Activated naive CD8-positive, alpha-beta T cell treated with anti-CD3 and anti-CD28 coated beads, Interleukin-2, amount 50 U/mL, for 24 hours (primary cell): ENCODE data around the gene PDE1C.

Experiments
- ATAC-seq: fragments of 150-1000 bp; cut with Tn5 transposase; one replicate; pipeline ENCODE4 v1.10.0; 2021
- DNase-seq: peaks from one replicate; pipeline ENCODE4 v3.0.0; 2021
- H3K27ac Mint-ChIP-seq: one replicate; pipeline ENCODE4 v1.8.0; 2021; ENCODE audit warnings: mild to moderate bottlenecking, mixed read lengths
- H3K27me3 Mint-ChIP-seq: one replicate; pipeline ENCODE4 v1.8.0; 2021; ENCODE audit warnings: mixed read lengths
- H3K36me3 Mint-ChIP-seq: one replicate; pipeline ENCODE4 v1.8.0; 2021; ENCODE audit warnings: low read depth, mixed read lengths
- H3K4me1 Mint-ChIP-seq: one replicate; pipeline ENCODE4 v1.8.0; 2021; ENCODE audit warnings: mixed read lengths
- H3K4me3 Mint-ChIP-seq: one replicate; pipeline ENCODE4 v1.8.0; 2021; ENCODE audit warnings: mild to moderate bottlenecking, moderate library complexity, mixed read lengths
- H3K9me3 Mint-ChIP-seq: one replicate; pipeline ENCODE4 v1.8.0; 2021; ENCODE audit warnings: mixed read lengths

The PDE1C gene

DNA sequence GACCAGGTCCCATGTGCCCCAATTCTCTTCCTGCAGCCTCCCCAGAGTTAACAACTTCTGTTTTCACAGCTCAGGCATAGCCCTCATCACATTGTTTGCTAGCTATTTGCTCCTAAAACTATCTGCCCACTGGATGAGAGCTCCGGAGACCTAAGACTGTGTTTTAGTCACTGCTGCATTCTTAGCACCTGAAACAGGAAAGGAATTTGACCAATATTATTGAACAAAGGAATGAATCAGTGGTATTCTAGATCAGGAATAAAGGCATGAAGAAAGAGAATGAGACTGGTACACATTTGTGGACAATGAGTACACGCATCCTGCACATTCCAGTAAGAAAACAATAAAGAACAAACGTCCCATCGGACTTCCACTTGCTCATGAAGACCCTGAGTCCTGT, 328.4 kb downstream of the PDE1C start:
- no peaks in the 10 kb centered on the region for H3K9me3 Mint-ChIP-seq

DNA sequence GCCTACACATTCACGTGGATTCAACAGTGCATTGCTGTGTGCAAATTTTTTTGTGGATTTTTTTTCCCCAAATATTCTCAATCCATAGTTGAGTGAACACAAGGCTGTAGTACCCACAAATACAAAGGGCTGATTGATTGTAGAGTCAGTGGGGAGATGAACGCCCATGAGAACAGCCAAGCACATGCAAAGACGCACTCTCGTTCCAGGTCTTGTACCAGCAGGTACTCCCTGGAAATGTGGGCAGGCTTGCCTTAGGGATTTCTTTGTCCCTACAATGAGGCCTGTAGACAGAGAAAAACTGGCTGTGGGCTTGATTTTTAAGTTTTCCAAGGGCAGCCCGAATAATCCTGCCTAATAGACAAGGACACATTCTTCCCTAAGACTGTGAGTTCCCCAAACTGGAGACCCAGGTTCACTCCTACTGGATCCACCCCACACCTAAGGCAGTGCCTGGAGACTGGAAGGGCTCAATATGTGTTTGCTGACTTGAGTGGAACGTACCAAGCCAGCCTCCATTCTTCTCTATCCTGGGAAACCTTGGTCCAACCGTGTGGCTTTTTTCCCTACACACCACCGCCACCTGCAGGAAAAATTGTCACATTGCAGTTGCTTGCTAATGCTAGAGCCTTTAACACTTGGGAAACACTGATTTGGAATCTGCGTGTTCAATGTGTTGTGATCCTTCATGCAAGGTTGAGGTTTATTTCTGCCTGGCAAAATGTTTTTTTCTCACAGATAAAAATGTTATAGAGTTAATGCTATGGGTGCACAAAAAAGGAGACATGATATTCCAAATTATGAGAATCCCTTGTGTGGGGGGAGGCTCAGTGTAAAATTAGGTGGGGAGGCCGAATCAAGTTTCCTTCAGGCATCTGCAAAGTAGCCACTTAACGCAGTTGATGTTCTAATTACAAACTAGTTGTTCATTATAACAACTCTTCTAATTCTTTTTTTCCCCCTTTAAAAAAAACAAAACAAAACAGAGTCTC, 333.9 kb downstream of the PDE1C start:
- H3K4me3 Mint-ChIP-seq: no peak overlapping the region
- H3K36me3 Mint-ChIP-seq: no peaks in the 10 kb centered on the region
- ATAC-seq: no peak
- H3K27me3 Mint-ChIP-seq: no peaks in the 10 kb centered on the region
- peak; percentile 16 for DNase-seq
- no peaks in the 10 kb centered on the region for H3K9me3 Mint-ChIP-seq
- no peak overlapping the region for H3K27ac Mint-ChIP-seq
- H3K4me1 Mint-ChIP-seq: no peaks in the 10 kb centered on the region

More for the DNA sequence above, 328.4 kb downstream of the PDE1C start:
- DNase-seq (no peak), ATAC-seq (no peak)
- peaks cover 6% of the 10 kb centered on the region for H3K27me3 Mint-ChIP-seq
- H3K4me1 Mint-ChIP-seq: no peaks in the 10 kb centered on the region
- H3K27ac Mint-ChIP-seq: no peak overlapping the region
- H3K36me3 Mint-ChIP-seq: no peaks in the 10 kb centered on the region
- H3K4me3 Mint-ChIP-seq: no peak overlapping the region

GRCh38 chr7:31734456-31734855, 335.8 kb downstream of the PDE1C start:
- no peak overlapping the region for H3K27ac Mint-ChIP-seq
- H3K36me3 Mint-ChIP-seq: no peaks in the 10 kb centered on the region
- no peak for DNase-seq
- ATAC-seq: no peak
- H3K4me1 Mint-ChIP-seq: no peaks in the 10 kb centered on the region
- H3K4me3 Mint-ChIP-seq: no peak overlapping the region
- H3K27me3 Mint-ChIP-seq: no peaks in the 10 kb centered on the region
- H3K9me3 Mint-ChIP-seq: no peaks in the 10 kb centered on the region

DNA sequence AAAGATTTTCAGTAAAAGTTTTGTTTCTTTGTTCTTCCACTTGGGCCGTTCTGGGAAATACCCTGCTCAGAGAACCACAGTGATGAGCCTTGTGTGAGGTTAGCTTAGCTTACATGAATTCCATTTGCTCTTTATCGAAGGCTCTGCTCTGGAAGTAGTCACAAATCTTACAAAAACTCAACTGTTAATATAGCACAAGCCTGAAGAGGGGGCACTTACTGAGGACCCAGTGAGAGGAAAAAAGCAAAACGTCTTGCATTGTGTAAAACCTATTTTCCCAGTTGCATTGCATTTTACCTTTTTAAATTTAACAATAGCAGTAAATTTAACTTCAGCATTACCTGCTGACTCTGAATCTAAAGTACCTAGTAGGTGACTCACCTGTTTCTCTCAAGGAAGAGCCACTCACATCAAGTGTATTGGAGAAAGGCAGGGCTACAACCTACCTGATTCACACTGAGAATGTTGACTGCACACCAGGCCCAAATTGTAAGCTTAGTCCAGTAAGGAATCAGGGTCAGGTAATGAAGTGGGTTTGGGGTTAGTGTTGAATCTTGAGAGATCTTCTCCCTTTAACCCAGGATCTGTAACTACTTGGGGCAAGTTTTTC, 340.9 kb downstream of the PDE1C start:
- Mint-ChIP-seq H3K27ac (no peak overlapping the region), H3K4me1 (no peaks in the 10 kb centered on the region), H3K27me3 (no peaks in the 10 kb centered on the region), H3K4me3 (no peak overlapping the region), H3K36me3 (no peaks in the 10 kb centered on the region), H3K9me3 (no peaks in the 10 kb centered on the region)
- DNase-seq (no peak), ATAC-seq (no peak)

- ATAC-seq: no peak
- H3K4me1 Mint-ChIP-seq: no peaks in the 10 kb centered on the region
- no peaks in the 10 kb centered on the region for H3K9me3 Mint-ChIP-seq
- no peak for DNase-seq
- H3K27ac Mint-ChIP-seq: no peak overlapping the region
- no peaks in the 10 kb centered on the region for H3K36me3 Mint-ChIP-seq
- H3K4me3 Mint-ChIP-seq: no peak overlapping the region
- H3K27me3 Mint-ChIP-seq: no peaks in the 10 kb centered on the region
Measured at GRCh38 chr7:31724696-31725095, 345.5 kb downstream of the PDE1C start.

- H3K4me1 Mint-ChIP-seq: no peaks in the 10 kb centered on the region
- no peak for DNase-seq
- H3K27ac Mint-ChIP-seq: no peak overlapping the region
- no peak overlapping the region for H3K4me3 Mint-ChIP-seq
- H3K9me3 Mint-ChIP-seq: peaks cover 3% of the 10 kb centered on the region
- no peaks in the 10 kb centered on the region for H3K27me3 Mint-ChIP-seq
- no peak for ATAC-seq
- no peaks in the 10 kb centered on the region for H3K36me3 Mint-ChIP-seq
Measured at GRCh38 chr7:31720366-31720765, 349.8 kb downstream of the PDE1C start.

DNA sequence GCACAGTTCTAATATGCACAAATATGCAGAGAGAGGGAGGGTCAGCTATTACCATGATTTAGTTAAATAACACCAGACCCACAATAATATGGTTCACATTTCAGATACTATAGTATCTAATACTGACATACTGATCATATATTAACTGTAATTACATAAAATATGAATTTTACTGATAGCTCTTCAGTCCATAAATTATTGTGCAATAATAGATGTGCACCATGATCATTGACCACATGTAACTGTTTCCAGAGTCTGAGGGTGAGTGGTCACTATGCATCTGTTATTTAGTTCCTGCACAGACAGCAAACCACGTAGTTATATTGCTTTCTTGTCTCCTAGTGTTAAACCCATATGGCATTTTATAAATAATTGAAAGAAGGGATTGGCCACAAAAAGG, 353.9 kb downstream of the PDE1C start:
- no peak for ATAC-seq
- no peaks in the 10 kb centered on the region for H3K27me3 Mint-ChIP-seq

GRCh38 chr7:31710171-31710570, 360.0 kb downstream of the PDE1C start:
- ATAC-seq: no peak
- Mint-ChIP-seq H3K27me3 (no peaks in the 10 kb centered on the region), H3K4me3 (no peak overlapping the region), H3K36me3 (no peaks in the 10 kb centered on the region), H3K9me3 (peaks cover 8% of the 10 kb centered on the region), H3K27ac (no peak overlapping the region), H3K4me1 (no peaks in the 10 kb centered on the region)
- DNase-seq: no peak

More for the DNA sequence above, 353.9 kb downstream of the PDE1C start:
- peaks cover 11% of the 10 kb centered on the region for H3K9me3 Mint-ChIP-seq
- H3K4me3 Mint-ChIP-seq: no peak overlapping the region
- no peaks in the 10 kb centered on the region for H3K36me3 Mint-ChIP-seq
- DNase-seq: no peak
- H3K4me1 Mint-ChIP-seq: no peaks in the 10 kb centered on the region
- H3K27ac Mint-ChIP-seq: no peak overlapping the region

GRCh38 chr7:31707089-31707488, 363.1 kb downstream of the PDE1C start:
- Mint-ChIP-seq H3K4me3 (no peak overlapping the region), H3K4me1 (no peaks in the 10 kb centered on the region), H3K36me3 (no peaks in the 10 kb centered on the region), H3K9me3 (peaks cover 3% of the 10 kb centered on the region), H3K27me3 (no peaks in the 10 kb centered on the region), H3K27ac (no peak overlapping the region)
- no peak for DNase-seq
- ATAC-seq: no peak

GRCh38 chr7:31705377-31705776, 364.8 kb downstream of the PDE1C start:
- no peak overlapping the region for H3K4me3 Mint-ChIP-seq
- ATAC-seq (no peak), DNase-seq (no peak)
- no peaks in the 10 kb centered on the region for H3K4me1 Mint-ChIP-seq
- no peak overlapping the region for H3K27ac Mint-ChIP-seq
- no peaks in the 10 kb centered on the region for H3K9me3 Mint-ChIP-seq
- no peaks in the 10 kb centered on the region for H3K36me3 Mint-ChIP-seq
- no peaks in the 10 kb centered on the region for H3K27me3 Mint-ChIP-seq

DNA sequence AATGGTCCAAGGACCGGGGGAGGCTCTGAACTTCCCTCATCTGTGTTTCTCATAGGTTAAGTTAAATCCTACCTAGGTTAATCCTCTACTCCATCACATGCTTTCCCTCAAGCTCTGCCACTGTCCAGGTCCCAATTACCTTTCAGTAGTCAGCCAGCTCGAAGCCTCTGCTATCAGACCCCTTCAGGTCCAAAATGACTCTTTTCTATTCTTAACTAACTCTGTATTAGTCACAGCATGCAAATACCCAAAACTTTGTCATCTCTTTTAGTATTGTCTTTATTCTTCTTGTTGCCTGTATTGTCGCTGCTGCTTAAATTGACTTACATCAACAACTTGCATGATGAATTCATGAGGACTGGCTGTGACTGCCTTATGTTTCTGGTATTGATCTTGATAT, 367.9 kb downstream of the PDE1C start:
- Mint-ChIP-seq H3K9me3 (no peaks in the 10 kb centered on the region), H3K4me1 (no peaks in the 10 kb centered on the region), H3K36me3 (no peaks in the 10 kb centered on the region), H3K4me3 (no peak overlapping the region), H3K27me3 (no peaks in the 10 kb centered on the region), H3K27ac (no peak overlapping the region)
- ATAC-seq (no peak), DNase-seq (no peak)
